OCI-LY3 (cell line): Measurements from ENCODE around the gene DCUN1D4.

ENCODE experiments used
- H2AFZ ChIP-seq: fragments of 200-600, 300-600 bp; shearing (Covaris generic); 2 replicates; pipeline ENCODE4 v1.6.0; 2014; ENCODE audit warnings: antibody characterized with exemption, low read depth, low read length
- H3K27ac ChIP-seq: fragments of 200-600, 300-600 bp; sonication (generic); 2 replicates; pipeline ENCODE4 v1.5.1; 2014; ENCODE audit warnings: mild to moderate bottlenecking, low read length, moderate library complexity, mixed read lengths
- H3K27me3 ChIP-seq: fragments of 200-600, 300-600 bp; sonication (generic); 2 replicates; pipeline ENCODE4 v1.6.1; 2014; ENCODE audit warnings: low read depth, low read length, mixed read lengths
- H3K36me3 ChIP-seq: fragments of 200-600, 300-600 bp; sonication (generic); replicated peaks from 2 replicates; pipeline ENCODE3; 2014; ENCODE audit warnings: low read depth, low read length, mixed read lengths
- H3K4me1 ChIP-seq: fragments of 300-600, 200-600 bp; sonication (generic); 2 replicates; pipeline ENCODE4 v1.6.1; 2014; ENCODE audit warnings: low read length, mixed read lengths
- H3K4me2 ChIP-seq: fragments of 200-600, 300-600 bp; sonication (generic); 2 replicates; pipeline ENCODE4 v1.6.1; 2014; ENCODE audit warnings: low read length, mixed read lengths
- H3K4me3 ChIP-seq: fragments of 300-600, 200-600 bp; sonication (generic); 2 replicates; pipeline ENCODE4 v1.5.1; 2014; ENCODE audit warnings: antibody characterized with exemption, mild to moderate bottlenecking, low read length, moderate library complexity
- H3K79me2 ChIP-seq: fragments of 300-600, 200-600 bp; shearing (Covaris generic); 2 replicates; pipeline ENCODE4 v1.6.1; 2014; ENCODE audit warnings: mild to moderate bottlenecking, low read length, mixed read lengths
- H3K9ac ChIP-seq: fragments of 300-600, 200-600 bp; shearing (Covaris generic); 2 replicates; pipeline ENCODE4 v1.6.0; 2014; ENCODE audit warnings: mild to moderate bottlenecking, low read length, moderate library complexity
- H3K9me3 ChIP-seq: fragments of 200-600, 300-600 bp; shearing (Covaris generic); 2 replicates; pipeline ENCODE4 v1.6.1; 2014; ENCODE audit warnings: low read length, mixed read lengths; ENCODE audit not compliant: insufficient read depth
- H4K20me1 ChIP-seq: fragments of 200-600, 300-600 bp; sonication (generic); 2 replicates; pipeline ENCODE4 v1.6.1; 2016; ENCODE audit warnings: low read length, mixed read lengths; ENCODE audit not compliant: insufficient read depth
- CTCF ChIP-seq: fragments of 200-600, 300-600 bp; sonication (generic); IDR thresholded peaks from 2 replicates; pipeline ENCODE4 v1.5.1; 2014; ENCODE audit warnings: antibody characterized with exemption, low read length, low read depth
- EZH2phosphoT487 ChIP-seq: fragments of 200-600 bp; shearing (Covaris generic); IDR thresholded peaks from 2 replicates; pipeline ENCODE4 v1.6.1; 2018; ENCODE audit warnings: antibody characterized with exemption, mixed run types, low read depth

The DCUN1D4 gene

GRCh38 chr4:51906167-51906958 is 63.4 kb downstream of the DCUN1D4 start:
- peaks cover 23% of the 10 kb centered on the region for H3K4me1 ChIP-seq
- 0 out of 2 replicates have a peak, but pooled peaks cover 2% of the 10 kb centered on the region for H4K20me1 ChIP-seq
- no peaks in the 10 kb centered on the region for H3K27me3 ChIP-seq
- H3K36me3 ChIP-seq = peaks cover 46% of the 10 kb centered on the region
- peak overlapping the region; percentile 72 for H3K4me2 ChIP-seq
- peak overlapping the region; percentile 56 for H3K27ac ChIP-seq
- H2AFZ ChIP-seq = no peak overlapping the region
- H3K79me2 ChIP-seq = no peaks in the 10 kb centered on the region
- H3K4me3 ChIP-seq = peak overlapping the region; percentile 38; the same call in 1 of the 2 replicates
- no peak for TF ChIP-seq CTCF
- no peak for TF ChIP-seq EZH2phosphoT487
- peak overlapping the region; percentile 8; the same call in 1 of the 2 replicates for H3K9ac ChIP-seq
- no peaks in the 10 kb centered on the region for H3K9me3 ChIP-seq

- Histone ChIP-seq H4K20me1 (0 out of 2 replicates have a peak, but pooled peaks cover 2% of the 10 kb centered on the region), H3K79me2 (no peaks in the 10 kb centered on the region), H3K4me2 (peak overlapping the region; percentile 72), H3K27ac (peak overlapping the region; percentile 51), H3K4me1 (peaks cover 23% of the 10 kb centered on the region), H2AFZ (no peak overlapping the region), H3K9ac (no peak overlapping the region), H3K9me3 (no peaks in the 10 kb centered on the region), H3K4me3 (peak overlapping the region; percentile 5; the same call in 1 of the 2 replicates), H3K36me3 (peaks cover 44% of the 10 kb centered on the region), H3K27me3 (no peaks in the 10 kb centered on the region)
- no peak for TF ChIP-seq CTCF
- TF ChIP-seq EZH2phosphoT487 = no peak
Measured at GRCh38 chr4:51907006-51907669, 64.2 kb downstream of the DCUN1D4 start.

GRCh38 chr4:51909236-51909703 is 66.3 kb downstream of the DCUN1D4 start:
- TF ChIP-seq EZH2phosphoT487 (no peak), CTCF (no peak)
- H3K27me3 ChIP-seq = no peaks in the 10 kb centered on the region
- H3K79me2 ChIP-seq = no peaks in the 10 kb centered on the region
- peaks cover 57% of the 10 kb centered on the region for H3K36me3 ChIP-seq
- no peak overlapping the region for H3K4me2 ChIP-seq
- no peak overlapping the region for H3K9ac ChIP-seq
- H3K9me3 ChIP-seq = no peaks in the 10 kb centered on the region
- H3K4me3 ChIP-seq = no peak overlapping the region
- H2AFZ ChIP-seq = no peak overlapping the region
- H4K20me1 ChIP-seq = 0 out of 2 replicates have a peak, but pooled peaks cover 2% of the 10 kb centered on the region
- no peak overlapping the region for H3K27ac ChIP-seq
- peaks cover 23% of the 10 kb centered on the region for H3K4me1 ChIP-seq

GRCh38 chr4:51918251-51918650 is 75.3 kb downstream of the DCUN1D4 start:
- Histone ChIP-seq H3K79me2 (no peaks in the 10 kb centered on the region), H3K36me3 (peaks cover 19% of the 10 kb centered on the region), H3K27ac (no peak overlapping the region), H3K9ac (no peak overlapping the region), H3K9me3 (no peaks in the 10 kb centered on the region), H3K4me2 (no peak overlapping the region), H4K20me1 (no peaks in the 10 kb centered on the region), H3K27me3 (no peaks in the 10 kb centered on the region), H3K4me3 (no peak overlapping the region), H2AFZ (no peak overlapping the region), H3K4me1 (no peaks in the 10 kb centered on the region)
- TF ChIP-seq CTCF (no peak), EZH2phosphoT487 (no peak)
